ENCODE measurements around the gene PAK4.

The PAK4 gene

GRCh38 chr19:39119830-39120229 is 5.8 kb upstream of the PAK4 start:
- Histone ChIP-seq H3K9ac (no peak overlapping the region), H3K4me3 (IDR thresholded peaks at IDR 0.05; ENCODE audit: insufficient read depth, low read depth, low read length) (no peak overlapping the region), H3K27me3 (ENCODE audit: insufficient read depth, low read depth) (no peaks in the 10 kb centered on the region), H4K20me1 (ENCODE audit: insufficient read depth) (no peaks in the 10 kb centered on the region), H2AFZ (ENCODE audit: low read depth) (no peak overlapping the region), H3K79me2 (ENCODE audit: insufficient read depth, low read depth) (no peaks in the 10 kb centered on the region), H3K27ac (no peak overlapping the region), H3K4me2 (no peak overlapping the region), H3K36me3 (ENCODE audit: insufficient read depth) (no peaks in the 10 kb centered on the region), H3K4me1 (ENCODE audit: low read depth, poor library complexity, severe bottlenecking) (peaks cover 14% of the 10 kb centered on the region)
- no peak for TF ChIP-seq CTCF (conservative IDR thresholded peaks at IDR 0.05; ENCODE audit: low read depth, low read length)

GRCh38 chr19:39122934-39123731 is 2.5 kb upstream of the PAK4 start:
- H4K20me1 ChIP-seq (ENCODE audit: insufficient read depth): no peaks in the 10 kb centered on the region
- no peak overlapping the region for H3K4me3 ChIP-seq (IDR thresholded peaks at IDR 0.05; ENCODE audit: insufficient read depth, low read depth, low read length)
- H3K27me3 ChIP-seq (ENCODE audit: insufficient read depth, low read depth): no peaks in the 10 kb centered on the region
- H2AFZ ChIP-seq (ENCODE audit: low read depth): peak overlapping the region; percentile 31; the same call in 1 of the 2 replicates
- peaks cover 19% of the 10 kb centered on the region for H3K4me1 ChIP-seq (ENCODE audit: low read depth, poor library complexity, severe bottlenecking)
- no peak overlapping the region for H3K27ac ChIP-seq
- H3K79me2 ChIP-seq (ENCODE audit: insufficient read depth, low read depth): peaks cover 23% of the 10 kb centered on the region; the same call in 1 of the 2 replicates
- no peaks in the 10 kb centered on the region for H3K36me3 ChIP-seq (ENCODE audit: insufficient read depth)
- no peak overlapping the region for H3K9ac ChIP-seq
- peak overlapping the region; percentile 17; the same call in 1 of the 2 replicates for H3K4me2 ChIP-seq
- no peak for TF ChIP-seq CTCF (conservative IDR thresholded peaks at IDR 0.05; ENCODE audit: low read depth, low read length)

GRCh38 chr19:39124136-39124764 is 1.3 kb upstream of the PAK4 start:
- Histone ChIP-seq H3K4me2 (peak overlapping the region; percentile 56; the same call in 1 of the 2 replicates), H3K36me3 (ENCODE audit: insufficient read depth) (no peaks in the 10 kb centered on the region), H3K27me3 (ENCODE audit: insufficient read depth, low read depth) (no peaks in the 10 kb centered on the region), H3K79me2 (ENCODE audit: insufficient read depth, low read depth) (peaks cover 34% of the 10 kb centered on the region; the same call in 1 of the 2 replicates), H4K20me1 (ENCODE audit: insufficient read depth) (no peaks in the 10 kb centered on the region), H2AFZ (ENCODE audit: low read depth) (no peak overlapping the region), H3K4me1 (ENCODE audit: low read depth, poor library complexity, severe bottlenecking) (peaks cover 19% of the 10 kb centered on the region), H3K4me3 (IDR thresholded peaks at IDR 0.05; ENCODE audit: insufficient read depth, low read depth, low read length) (no peak overlapping the region), H3K27ac (no peak overlapping the region), H3K9ac (no peak overlapping the region)
- TF ChIP-seq CTCF (conservative IDR thresholded peaks at IDR 0.05; ENCODE audit: low read depth, low read length): no peak

- no peak overlapping the region for H3K4me3 ChIP-seq (IDR thresholded peaks at IDR 0.05; ENCODE audit: insufficient read depth, low read depth, low read length)
- no peaks in the 10 kb centered on the region for H3K36me3 ChIP-seq (ENCODE audit: insufficient read depth)
- no peaks in the 10 kb centered on the region for H4K20me1 ChIP-seq (ENCODE audit: insufficient read depth)
- peaks cover 34% of the 10 kb centered on the region; the same call in 1 of the 2 replicates for H3K79me2 ChIP-seq (ENCODE audit: insufficient read depth, low read depth)
- H3K9ac ChIP-seq: no peak overlapping the region; the same call in 1 of the 2 replicates
- no peak overlapping the region for H3K27ac ChIP-seq
- peak overlapping the region; percentile 96 for H2AFZ ChIP-seq (ENCODE audit: low read depth)
- H3K4me2 ChIP-seq: peak overlapping the region; percentile 56
- H3K4me1 ChIP-seq (ENCODE audit: low read depth, poor library complexity, severe bottlenecking): peaks cover 19% of the 10 kb centered on the region
- no peak for TF ChIP-seq CTCF (conservative IDR thresholded peaks at IDR 0.05; ENCODE audit: low read depth, low read length)
- H3K27me3 ChIP-seq (ENCODE audit: insufficient read depth, low read depth): no peaks in the 10 kb centered on the region
Measured at GRCh38 chr19:39125199-39125553, 410 bp upstream of the PAK4 start.

All from KMS-11 (cell line).